Neuron (in vitro differentiated cells): ENCODE data around the gene CHRNA10.

Source experiments
- H2AFZ ChIP-seq: one replicate; pipeline ENCODE4 v1.6.1; 2013; ENCODE audit warnings: low read depth, mild to moderate bottlenecking, inconsistent platforms, low read length, moderate library complexity
- H3K27me3 ChIP-seq: one replicate; pipeline ENCODE4 v1.6.1; 2013; ENCODE audit warnings: low read length; ENCODE audit not compliant: insufficient read depth
- H3K36me3 ChIP-seq: one replicate; pipeline ENCODE4 v1.6.1; 2013; ENCODE audit warnings: low read length; ENCODE audit not compliant: insufficient read depth
- H3K4me1 ChIP-seq: one replicate; pipeline ENCODE4 v1.6.1; 2013; ENCODE audit warnings: low read length; ENCODE audit not compliant: insufficient read depth
- H3K4me3 ChIP-seq: 2 replicates; pipeline ENCODE4 v1.5.1; 2013; ENCODE audit warnings: mild to moderate bottlenecking, low read length, moderate library complexity
- H3K9me3 ChIP-seq: one replicate; pipeline ENCODE4 v1.6.1; 2013; ENCODE audit warnings: low read length

The CHRNA10 gene

GRCh38 chr11:3683039-3683438 is 11.9 kb upstream of the CHRNA10 start:
- Histone ChIP-seq H3K4me3 (no peak overlapping the region), H3K9me3 (no peaks in the 10 kb centered on the region), H3K4me1 (no peaks in the 10 kb centered on the region), H3K36me3 (peaks cover 92% of the 10 kb centered on the region), H3K27me3 (no peaks in the 10 kb centered on the region), H2AFZ (no peak overlapping the region)

- H3K27me3 ChIP-seq: no peaks in the 10 kb centered on the region
- H3K4me3 ChIP-seq: no peak overlapping the region
- no peaks in the 10 kb centered on the region for H3K9me3 ChIP-seq
- H3K4me1 ChIP-seq: no peaks in the 10 kb centered on the region
- H2AFZ ChIP-seq: no peak overlapping the region
- peaks cover 90% of the 10 kb centered on the region for H3K36me3 ChIP-seq
These were observed 7.9 kb upstream of the CHRNA10 start for GRCh38 chr11:3679077-3679476.

- Histone ChIP-seq H3K9me3 (no peaks in the 10 kb centered on the region), H2AFZ (no peak overlapping the region), H3K36me3 (peaks cover 81% of the 10 kb centered on the region), H3K4me3 (no peak overlapping the region), H3K4me1 (no peaks in the 10 kb centered on the region), H3K27me3 (no peaks in the 10 kb centered on the region)
These were observed 4.8 kb upstream of the CHRNA10 start for GRCh38 chr11:3675971-3676370.

GRCh38 chr11:3674189-3674588 is 3.0 kb upstream of the CHRNA10 start:
- no peaks in the 10 kb centered on the region for H3K27me3 ChIP-seq
- no peaks in the 10 kb centered on the region for H3K9me3 ChIP-seq
- no peak overlapping the region for H3K4me3 ChIP-seq
- H3K4me1 ChIP-seq: no peaks in the 10 kb centered on the region
- H3K36me3 ChIP-seq: peaks cover 81% of the 10 kb centered on the region
- no peak overlapping the region for H2AFZ ChIP-seq

GRCh38 chr11:3669742-3670183 is 1.4 kb downstream of the CHRNA10 start:
- Histone ChIP-seq H3K9me3 (no peaks in the 10 kb centered on the region), H3K36me3 (peaks cover 71% of the 10 kb centered on the region), H3K4me3 (no peak overlapping the region), H3K4me1 (no peaks in the 10 kb centered on the region), H2AFZ (no peak overlapping the region), H3K27me3 (no peaks in the 10 kb centered on the region)

- peaks cover 65% of the 10 kb centered on the region for H3K36me3 ChIP-seq
- H2AFZ ChIP-seq: no peak overlapping the region
- H3K4me1 ChIP-seq: no peaks in the 10 kb centered on the region
- no peak overlapping the region for H3K4me3 ChIP-seq
- H3K27me3 ChIP-seq: no peaks in the 10 kb centered on the region
- H3K9me3 ChIP-seq: no peaks in the 10 kb centered on the region
These were observed 2.1 kb downstream of the CHRNA10 start for GRCh38 chr11:3669128-3669527.

GRCh38 chr11:3667149-3668035 is 3.8 kb downstream of the CHRNA10 start:
- Histone ChIP-seq H3K4me3 (no peak overlapping the region), H3K27me3 (no peaks in the 10 kb centered on the region), H3K36me3 (peaks cover 56% of the 10 kb centered on the region)

GRCh38 chr11:3666023-3666530 is 5.1 kb downstream of the CHRNA10 start:
- Histone ChIP-seq H3K27me3 (no peaks in the 10 kb centered on the region), H2AFZ (no peak overlapping the region), H3K4me3 (no peak overlapping the region), H3K36me3 (peaks cover 49% of the 10 kb centered on the region), H3K9me3 (no peaks in the 10 kb centered on the region), H3K4me1 (no peaks in the 10 kb centered on the region)

More at GRCh38 chr11:3667149-3668035, 3.8 kb downstream of the CHRNA10 start:
- H2AFZ ChIP-seq: no peak overlapping the region
- H3K9me3 ChIP-seq: no peaks in the 10 kb centered on the region
- H3K4me1 ChIP-seq: no peaks in the 10 kb centered on the region

GRCh38 chr11:3665336-3666022 is 5.7 kb downstream of the CHRNA10 start:
- Histone ChIP-seq H3K27me3 (no peaks in the 10 kb centered on the region), H3K4me3 (no peak overlapping the region), H2AFZ (no peak overlapping the region), H3K9me3 (no peaks in the 10 kb centered on the region), H3K4me1 (no peaks in the 10 kb centered on the region), H3K36me3 (peaks cover 44% of the 10 kb centered on the region)

- Histone ChIP-seq H2AFZ (no peak overlapping the region), H3K4me1 (no peaks in the 10 kb centered on the region), H3K4me3 (no peak overlapping the region), H3K27me3 (no peaks in the 10 kb centered on the region), H3K9me3 (no peaks in the 10 kb centered on the region), H3K36me3 (peaks cover 31% of the 10 kb centered on the region)
These were observed 7.1 kb downstream of the CHRNA10 start for GRCh38 chr11:3664032-3664630.

- no peak overlapping the region for H3K4me3 ChIP-seq
- H3K27me3 ChIP-seq: no peaks in the 10 kb centered on the region
- peaks cover 24% of the 10 kb centered on the region for H3K36me3 ChIP-seq
- no peaks in the 10 kb centered on the region for H3K4me1 ChIP-seq
- no peaks in the 10 kb centered on the region for H3K9me3 ChIP-seq
- no peak overlapping the region for H2AFZ ChIP-seq
These were observed 8.3 kb downstream of the CHRNA10 start for GRCh38 chr11:3662856-3663255.

- no peaks in the 10 kb centered on the region for H3K27me3 ChIP-seq
- H3K9me3 ChIP-seq: no peaks in the 10 kb centered on the region
- H3K4me3 ChIP-seq: no peak overlapping the region
- H3K4me1 ChIP-seq: no peaks in the 10 kb centered on the region
- H3K36me3 ChIP-seq: peaks cover 9% of the 10 kb centered on the region
- no peak overlapping the region for H2AFZ ChIP-seq
These were observed 10.2 kb downstream of the CHRNA10 start for GRCh38 chr11:3660960-3661359.
